AG20443 (cell line): Measurements from ENCODE around the gene LGI4.
A peak's percentile ranks its signal among the peaks of the same experiment; 100 is the strongest.
"Not testable (repeated sequence)": the region's sequence is repeated elsewhere in the genome, so short reads cannot be mapped to it uniquely, and the experiment has no call there.

Experiments used
- DNase-seq: peaks from one replicate; pipeline ENCODE4 v3.0.0; 2012; ENCODE audit warnings: low spot score, mixed read lengths

Gene LGI4

DNA sequence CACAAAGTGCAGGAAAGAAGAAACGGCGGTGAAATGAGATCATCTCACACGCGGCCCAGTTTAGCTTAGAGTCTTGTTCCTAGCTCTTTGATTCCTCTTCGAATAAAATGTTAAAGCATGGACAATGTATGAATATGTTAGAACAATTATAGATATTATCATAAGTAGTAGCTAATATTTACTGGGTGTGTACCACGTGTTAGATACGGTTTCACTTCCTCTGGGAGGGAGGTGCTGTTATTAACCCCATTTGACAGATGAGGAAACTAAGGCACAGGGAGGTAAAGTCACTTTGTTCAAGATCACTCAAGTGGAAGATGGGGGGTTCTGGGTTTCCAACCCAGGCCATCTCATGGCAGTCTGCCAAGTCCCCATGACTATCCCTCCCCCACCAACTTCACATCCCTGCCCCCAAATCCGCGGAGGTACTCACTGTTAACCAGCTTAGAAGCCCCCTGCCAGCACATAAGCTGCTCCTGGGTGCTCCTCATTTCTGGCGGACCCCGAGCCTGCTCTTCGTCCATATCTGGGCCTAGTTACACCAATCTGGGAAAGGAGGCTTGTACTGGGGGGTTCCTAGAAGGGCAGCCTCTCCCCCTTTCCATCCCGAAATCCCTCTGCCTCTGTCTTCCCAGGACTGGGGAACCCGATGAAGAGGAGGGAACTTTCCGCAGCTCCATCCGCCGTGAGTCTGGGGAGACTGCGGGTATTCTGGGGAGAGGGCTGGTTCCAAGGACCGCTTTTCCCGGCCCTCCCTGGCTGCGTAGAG is 7.2 kb upstream of the LGI4 start:
- no peak for DNase-seq

DNA sequence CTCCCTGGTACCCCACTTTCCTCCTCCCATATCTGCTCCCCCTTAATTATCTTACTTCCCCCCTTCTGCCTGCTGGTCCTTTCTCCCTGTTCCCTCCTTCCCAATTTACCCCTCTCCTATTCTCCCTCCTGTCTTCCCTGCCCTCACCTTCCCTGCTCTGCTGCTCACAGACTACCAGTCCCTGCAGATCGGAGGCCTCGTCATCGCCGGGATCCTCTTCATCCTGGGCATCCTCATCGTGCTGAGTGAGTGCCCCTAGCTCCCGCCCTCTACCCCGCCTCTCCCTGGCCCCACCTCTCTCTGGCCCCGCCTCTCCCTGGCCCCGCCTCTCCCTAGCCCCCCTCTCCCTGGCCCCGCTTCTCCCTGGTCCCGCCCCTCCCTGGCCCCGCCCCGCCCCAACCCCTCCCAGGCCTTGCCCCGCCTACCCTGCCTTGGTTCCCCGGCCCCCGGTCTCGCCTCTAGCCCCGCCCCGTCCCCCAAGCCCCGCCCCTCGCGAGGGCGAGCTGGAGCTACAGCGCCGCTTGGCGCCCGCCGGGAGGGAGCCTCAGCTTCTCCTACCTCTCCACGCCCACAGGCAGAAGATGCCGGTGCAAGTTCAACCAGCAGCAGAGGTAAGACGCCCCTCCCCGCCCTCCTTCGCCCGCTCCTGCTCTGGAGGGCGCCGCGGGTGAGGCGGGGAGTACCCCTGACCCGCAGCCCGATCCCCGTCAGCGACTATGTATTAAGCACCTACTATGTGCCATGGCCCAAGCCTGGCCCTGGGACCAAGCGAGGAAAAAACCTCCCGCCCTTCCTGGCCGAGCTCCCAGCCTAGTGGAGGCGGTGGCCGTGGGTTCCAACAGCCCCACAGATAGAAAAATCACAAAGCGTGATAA is 6.3 kb upstream of the LGI4 start:
- DNase-seq = peak; percentile 100

DNA sequence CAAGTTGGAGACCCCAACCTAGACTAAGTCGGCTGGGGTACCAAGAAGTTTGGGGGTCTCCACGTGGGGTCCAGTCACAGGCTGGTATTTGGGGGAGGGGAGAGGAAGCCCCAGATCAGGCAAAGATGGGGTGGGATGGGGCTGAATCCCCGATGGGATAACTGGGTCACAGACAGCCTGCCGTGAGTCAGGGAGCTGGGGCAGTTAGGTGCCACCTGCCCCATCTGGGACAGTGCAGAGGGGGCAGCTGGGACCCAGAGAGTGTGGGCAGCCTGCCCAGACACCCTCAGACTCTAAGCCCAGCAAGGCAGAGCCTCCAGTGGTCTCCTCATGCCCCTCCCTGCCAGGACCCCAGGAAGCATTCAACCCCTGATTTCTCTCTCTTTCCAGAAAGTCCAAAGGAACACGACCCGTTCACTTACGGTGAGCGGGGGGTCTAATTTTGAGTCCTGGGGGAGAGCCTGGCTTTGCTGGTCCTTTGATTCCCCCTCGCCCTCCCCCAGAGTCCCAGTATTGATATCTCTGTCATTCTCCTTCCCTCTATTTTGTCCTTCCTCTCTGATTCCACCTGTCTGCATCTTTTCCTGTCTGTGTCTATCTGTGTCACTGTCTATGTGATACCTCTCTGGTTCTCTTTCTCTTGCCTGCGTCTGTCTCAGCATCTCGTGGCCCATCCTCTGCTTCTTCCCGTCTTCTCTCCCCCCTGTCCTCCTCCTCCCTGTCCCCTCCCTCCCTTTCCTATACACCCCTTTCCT is 5.5 kb upstream of the LGI4 start:
- no peak for DNase-seq

DNA sequence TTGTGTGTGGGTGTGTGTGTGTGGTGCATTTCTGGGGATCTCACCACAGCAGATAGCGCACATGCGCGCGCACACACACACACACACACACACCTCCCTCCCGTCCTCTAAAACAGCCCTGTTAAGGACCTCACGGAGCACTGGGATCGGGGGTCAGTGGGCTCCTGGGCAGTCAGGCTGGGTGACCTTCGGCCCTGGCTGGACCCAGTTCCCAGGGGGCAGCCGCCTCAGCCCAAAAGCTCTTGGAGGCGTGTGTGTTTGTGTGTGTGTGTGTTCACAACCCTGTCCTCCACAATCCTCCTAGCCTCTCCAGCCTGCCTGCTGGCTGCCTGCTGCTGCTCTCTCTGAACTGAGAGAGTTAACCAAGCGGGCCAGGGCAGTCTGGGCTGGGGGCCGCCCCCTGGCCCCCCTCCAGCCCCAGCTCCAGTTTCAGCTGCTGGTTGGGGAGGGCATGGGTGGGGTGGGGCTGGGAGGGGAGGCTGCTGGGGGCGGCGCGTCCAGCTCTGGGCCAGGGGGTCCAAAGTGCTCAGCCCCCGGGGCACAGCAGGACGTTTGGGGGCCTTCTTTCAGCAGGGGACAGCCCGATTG is 3.5 kb upstream of the LGI4 start, which contains the start of gene FXYD1:
TSS of gene FXYD1 (plus strand) at position 520 of the 588 bp plus-strand sequence. CDS start 1,256 bp downstream, outside the sequence.
- no peak for DNase-seq

DNA sequence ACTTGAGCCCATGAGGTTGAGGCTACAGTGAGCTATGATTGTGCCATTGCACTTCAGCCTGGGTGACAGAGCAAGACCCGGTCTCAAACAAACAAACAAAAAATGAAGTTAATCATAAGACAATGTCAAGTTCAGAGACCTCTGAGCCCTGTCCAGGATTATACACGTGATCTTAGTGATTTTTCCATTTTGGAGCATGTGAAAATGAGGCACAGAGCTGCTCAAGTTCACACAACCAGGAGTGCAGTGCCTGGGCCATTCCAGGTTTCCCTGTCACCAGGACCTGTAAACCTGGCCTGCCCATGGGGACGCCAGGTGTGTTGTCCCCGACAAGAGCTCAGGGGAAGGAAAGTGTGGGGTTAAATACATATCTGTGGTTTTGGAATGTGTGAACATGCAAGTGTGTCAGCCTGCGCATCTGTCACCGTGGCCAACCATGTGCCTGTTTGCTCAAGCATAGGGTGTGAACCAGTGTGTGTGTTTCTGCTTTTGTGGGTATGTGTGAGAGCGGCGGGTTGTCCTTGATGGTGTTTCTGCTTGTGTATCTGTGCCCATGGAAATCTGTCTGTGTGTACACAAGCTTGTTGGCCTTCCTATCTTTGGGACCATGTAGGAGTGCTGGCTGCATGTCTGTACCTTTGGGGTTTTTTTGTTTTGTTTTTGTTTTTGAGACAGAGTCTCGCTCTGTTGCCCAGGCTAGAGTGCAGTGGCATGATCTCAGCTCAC is 2.3 kb upstream of the LGI4 start:
- DNase-seq = no peak

DNA sequence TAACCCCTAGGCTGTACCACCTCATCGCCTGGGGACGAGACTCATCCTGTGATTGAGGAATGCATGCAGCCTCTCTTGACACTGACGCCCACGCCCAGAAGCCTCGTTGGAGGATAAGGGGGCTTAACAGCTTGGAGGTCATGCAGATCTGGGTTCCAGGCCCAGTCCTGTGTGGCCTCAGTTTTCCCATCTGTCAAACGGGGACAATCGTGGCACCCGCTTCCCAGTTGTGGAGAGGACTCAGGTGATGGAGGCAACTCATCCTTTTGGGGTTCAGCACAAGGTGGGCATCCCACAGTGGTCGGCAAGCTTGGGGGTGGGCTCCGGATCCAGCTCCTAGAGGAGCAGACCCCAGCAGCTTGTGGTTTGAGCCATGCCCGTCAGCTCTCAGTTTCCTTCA is 1.4 kb upstream of the LGI4 start:
- DNase-seq = no peak

DNA sequence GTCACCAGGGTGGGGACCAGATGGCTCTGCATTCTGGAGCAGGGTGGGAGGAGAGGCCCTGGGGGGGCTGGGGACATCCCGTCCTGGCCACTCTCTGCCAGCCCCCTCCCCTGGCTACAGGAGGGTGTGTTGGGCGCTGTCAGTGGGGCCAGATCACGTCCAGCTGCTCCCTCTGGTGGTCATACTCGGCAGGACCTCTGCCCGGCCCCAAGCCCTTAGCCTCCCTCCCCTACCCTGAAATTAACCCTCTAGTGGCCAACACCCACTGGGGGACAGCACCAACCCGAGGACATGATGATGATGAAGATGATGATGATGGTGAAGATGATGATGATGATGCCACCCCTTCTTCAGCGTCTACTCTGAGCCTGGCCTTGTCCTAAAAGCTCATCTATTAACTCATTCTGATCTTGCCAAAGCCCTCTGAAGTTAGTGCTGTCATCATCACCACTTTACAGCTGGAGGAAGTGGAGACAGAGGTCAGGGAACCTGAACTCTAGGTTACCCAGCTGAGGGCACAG is 590 bp upstream of the LGI4 start:
- DNase-seq = peak; percentile 89

DNA sequence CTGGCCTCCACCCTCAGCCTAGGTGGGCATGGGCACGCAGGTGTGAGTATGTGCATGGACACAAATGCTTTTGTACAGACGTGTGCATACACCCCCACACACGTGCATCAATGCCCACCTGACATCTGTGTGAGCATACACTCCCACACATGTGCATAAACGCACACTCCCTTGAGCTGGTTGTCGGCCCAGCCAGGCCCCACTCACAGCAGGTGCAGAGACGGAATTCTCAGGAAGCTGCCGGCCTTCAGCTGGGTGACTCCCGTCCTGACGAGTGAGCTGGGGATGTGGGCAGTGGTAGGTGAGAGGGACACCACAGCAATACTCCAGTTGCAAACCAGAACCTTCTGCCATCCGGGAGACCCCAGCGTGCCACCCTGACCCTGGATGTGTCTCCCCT is 1.0 kb downstream of the LGI4 start:
- no peak for DNase-seq

DNA sequence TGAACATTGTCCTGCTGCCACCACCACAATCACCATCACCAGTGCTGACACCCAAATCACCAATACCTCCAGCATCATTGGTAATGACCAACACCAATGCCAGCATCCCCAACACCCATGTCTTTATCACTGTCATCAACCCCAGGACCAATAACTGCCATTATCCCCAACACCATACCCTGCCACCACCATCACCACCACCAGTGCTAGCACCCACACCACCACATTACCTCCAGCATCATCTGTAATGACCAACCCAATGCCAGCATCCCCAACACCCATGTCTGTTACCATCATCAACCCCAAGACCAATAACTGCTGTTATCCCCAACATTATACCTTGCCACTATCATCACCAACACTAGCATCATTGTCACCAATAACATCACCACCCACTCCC is 2.6 kb downstream of the LGI4 start:
- no peak for DNase-seq

DNA sequence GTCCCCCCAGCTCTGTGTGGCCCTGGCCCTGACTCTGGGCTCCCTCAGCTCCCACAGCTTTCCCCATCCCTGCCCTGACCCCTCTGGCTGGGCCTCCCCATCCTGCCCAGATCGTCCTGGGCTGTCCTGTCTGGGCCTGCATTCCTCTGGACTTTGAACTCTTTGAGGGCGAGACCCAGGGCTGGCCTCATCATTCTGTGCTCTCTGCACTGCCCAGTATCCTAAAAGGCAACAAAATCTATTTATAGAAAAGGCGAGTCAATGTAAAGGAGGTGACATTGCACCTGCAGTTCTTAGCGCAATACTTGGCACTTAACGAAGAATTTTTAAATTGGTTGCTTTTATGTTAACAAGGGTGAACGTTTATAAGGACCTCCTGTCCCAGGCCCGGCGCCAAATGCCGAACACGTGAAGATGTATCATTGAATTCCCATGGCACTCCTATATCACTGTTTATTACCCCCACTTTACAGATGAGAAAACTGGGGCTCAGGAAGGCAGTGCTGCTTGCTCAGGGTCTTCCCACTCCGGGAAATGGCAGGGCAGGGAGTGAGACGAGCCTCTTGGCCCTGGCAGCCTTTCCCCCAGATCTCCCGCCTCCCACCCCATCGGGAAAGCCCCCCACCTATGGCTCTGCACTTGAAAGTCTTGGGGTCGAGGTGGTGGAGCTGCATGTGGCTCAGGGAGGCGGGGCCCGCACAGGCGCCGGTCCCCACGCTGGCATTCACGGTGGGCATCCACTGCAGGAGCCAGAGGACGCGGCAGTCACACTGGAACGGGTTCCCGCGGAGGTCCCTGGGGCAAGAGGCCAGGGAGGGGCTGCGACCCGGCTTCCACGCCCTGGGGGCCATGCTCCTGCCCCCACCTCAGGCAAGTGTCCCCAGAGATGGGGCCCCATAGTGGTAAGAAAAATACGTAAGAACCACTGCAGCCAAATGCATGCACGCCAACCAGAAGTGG is 3.8 kb downstream of the LGI4 start:
- DNase-seq = no peak

DNA sequence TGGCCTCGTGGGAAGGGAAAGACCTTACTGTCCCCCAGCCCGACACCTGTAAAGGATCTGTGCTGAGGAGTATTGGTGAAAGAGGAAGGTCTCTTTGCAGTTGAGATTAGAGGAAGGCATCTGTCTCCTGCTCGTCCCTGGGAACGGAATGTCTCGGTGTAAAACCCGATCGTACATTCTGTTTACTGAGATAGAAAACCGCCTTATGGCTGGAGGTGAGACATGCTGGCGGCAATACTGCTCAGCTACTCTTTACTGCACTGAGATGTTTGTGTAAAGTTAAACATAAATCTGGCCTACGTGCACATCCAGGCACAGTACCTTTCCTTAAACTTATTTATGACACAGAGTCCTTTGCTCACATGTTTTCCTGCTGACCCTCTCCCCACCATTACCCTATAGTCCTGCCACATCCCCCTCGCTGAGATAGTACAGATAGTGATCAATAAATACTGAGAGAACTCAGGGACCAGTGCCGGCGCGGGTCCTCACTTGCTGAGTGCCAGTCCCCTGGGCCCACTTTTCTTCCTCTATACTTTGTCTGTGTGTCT is 5.1 kb downstream of the LGI4 start:
- DNase-seq = not testable (repeated sequence)

DNA sequence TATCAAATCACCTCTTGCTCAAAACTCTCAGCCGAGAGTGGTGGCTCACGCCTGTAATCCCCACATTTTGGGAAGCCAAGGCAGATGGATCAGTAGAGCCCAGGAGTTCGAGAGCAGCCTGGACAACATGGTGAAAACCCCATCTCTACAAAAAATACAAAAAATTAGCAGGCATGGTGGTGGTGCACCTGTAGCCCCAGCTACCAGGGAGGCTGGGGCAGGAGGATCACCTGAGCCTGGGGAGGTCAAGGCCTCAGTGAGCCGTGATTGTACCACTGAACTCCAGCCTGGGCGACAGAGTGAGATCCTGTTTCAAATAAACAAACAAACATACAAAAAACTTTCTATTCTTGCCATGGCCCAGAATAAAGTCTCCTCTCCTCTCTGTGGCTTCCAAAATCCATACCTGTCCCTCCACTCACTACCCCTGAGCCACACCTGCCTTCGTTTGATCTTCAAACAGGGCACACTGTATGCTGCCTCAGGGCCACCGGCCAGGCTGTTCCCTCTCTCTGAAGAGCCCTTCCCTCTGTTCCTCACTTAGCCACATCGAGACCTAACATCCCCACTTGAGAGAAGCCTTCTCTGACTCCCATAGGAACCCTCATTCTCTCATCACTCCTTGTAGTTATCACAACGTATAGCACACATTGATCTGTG is 6.3 kb downstream of the LGI4 start:
- no peak for DNase-seq

DNA sequence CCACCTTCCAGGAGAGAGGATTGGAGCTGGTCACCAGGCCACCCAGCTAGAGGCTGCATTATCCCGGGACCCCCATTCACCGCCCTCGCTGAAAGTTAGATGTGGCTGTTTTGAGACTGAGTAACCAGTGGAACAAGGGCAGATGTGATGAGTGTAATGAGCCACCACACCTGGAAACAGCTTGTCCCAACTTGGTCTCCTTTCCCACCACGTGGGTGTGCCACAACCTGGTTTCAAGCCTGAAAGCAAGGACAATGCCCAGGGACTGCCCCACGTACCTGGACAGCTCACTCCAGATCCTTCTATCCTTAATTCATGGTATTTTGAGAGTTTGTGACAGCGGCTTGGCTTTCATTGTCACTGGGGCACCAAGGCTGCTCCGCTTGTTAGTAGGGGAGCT is 7.0 kb downstream of the LGI4 start:
- DNase-seq = no peak

DNA sequence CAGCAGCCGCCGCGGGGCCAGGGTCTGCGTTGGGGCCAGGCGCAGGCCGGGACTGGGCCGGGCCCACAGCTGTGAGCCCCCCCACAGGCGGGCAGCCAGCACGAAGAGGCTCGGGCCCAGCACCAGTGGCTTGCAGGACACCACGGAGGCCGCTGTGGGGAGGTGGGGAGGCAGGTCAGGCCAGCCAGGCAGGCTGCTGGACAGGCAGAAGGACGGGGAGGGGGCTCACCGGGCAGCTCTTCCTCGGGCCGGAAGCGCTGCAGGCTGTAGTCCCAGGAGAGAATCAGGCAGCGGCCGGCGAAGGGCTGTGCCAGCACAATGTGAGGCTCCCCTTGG is 8.3 kb downstream of the LGI4 start:
- DNase-seq = no peak

DNA sequence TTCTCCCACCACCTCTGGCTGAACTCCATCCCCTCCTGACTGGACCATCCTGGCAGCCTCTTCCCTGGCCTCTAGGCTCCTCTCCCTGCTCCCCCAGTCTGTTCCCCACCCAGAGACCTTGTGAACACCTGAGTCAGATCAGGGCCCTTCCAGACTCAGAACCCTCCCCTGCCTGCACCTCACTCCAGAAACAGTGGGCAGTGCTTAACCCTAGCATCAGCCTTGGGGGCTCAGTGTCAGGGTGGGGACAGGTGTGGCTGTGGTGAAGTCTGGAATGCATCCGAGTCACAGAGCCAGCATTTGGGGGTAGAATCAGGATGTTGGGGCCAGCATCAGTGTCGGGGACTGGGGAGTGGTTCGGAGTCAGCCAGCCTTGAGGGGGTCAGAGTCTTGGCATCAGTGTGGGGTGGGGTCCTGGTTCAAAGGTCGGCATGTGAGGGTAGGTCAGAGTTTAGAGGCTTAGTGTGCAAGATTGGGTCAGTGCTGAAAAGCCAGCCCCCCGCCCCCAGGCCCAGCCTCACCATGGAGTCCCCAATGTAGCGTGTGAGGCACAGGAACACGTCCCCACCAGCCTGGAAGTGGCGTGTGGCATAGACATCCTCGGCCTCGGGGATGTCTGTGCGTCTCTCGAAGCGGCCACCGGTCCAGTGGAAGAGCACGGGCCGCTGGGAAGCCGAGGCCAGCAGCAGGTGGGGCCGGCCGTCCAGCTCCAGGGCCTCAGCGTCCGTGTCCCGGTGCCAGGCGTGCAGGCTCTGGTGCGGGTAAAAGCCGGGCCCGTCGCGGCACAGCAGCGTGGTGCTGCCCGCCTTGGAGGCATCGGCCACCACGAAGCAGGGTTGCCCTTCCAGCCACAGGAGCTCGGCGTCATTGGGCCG is 8.9 kb downstream of the LGI4 start:
- DNase-seq = no peak

DNA sequence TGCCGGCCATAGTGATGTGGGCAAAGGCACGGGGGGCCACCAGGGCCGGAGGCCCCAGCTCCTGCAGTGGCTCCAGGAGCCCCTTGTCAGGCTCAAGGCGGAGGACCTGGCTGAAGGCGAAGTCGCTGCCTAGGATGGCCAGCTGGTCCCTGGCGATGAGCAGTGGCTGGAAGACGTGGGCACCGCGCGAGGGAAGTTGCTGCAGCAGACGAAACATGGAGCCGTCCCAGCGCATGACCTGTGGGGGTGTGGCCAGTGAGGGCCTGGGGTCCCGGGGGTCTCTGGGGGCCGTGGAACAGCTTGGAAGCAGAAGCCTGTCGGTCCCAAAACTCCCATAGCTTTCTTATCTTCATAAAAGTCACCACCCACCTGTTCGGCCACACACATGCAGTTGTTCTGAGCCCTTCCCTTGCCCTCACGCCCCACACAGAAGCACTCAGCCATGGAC is 9.6 kb downstream of the LGI4 start:
- DNase-seq = no peak

DNA sequence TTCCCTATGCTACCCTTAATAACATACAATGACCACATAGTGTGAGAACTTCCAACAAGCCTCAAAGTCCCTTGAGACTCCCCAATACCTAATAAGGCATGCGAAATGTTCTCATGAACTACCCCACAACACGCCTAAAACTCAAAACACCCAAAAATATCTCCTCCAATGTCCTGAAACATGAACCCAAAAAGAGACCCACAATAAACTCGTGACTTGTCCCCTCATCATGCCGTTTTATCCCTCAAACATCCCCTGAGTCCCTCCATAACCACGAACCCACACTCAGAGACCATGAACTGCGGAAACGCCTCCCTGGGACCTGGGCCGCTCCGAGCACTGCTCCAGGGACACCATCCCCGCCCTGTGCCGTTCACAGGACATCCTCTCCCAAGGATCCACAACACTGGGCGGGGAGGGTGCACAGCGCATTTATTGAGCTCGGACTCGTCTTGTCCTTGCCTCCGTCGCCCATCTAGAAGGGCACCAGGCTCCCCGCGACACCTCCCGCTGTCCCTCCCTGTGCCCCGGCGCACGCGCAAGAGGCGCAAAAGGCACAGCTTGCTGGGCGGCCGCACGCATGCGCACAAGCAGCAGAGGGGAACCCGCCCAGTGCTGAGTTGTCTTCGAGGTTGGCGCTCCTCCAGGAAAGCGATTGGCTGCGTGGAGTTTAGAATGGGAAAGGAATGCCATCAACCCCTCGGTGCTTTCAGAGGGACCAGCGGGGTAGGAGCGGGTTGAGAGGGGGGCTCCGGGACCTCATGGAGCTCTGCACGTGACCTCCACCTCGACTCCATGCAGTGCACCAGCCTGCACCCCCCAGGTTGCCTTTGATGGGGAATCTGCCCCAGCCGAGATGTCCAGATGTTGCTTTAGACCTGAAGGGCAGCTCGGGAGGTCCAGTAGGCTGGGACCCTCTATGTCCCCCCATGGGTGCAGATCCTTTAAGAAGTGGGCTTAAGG is 10.5 kb downstream of the LGI4 start:
- peak; percentile 99 for DNase-seq
